MM.1S (cell line): ENCODE results near the gene ZC3H4.

Experiments
- EZH2 ChIP-seq: fragments of 300-600 bp; sonication (generic); optimal IDR thresholded peaks from 2 replicates; pipeline ENCODE3; 2017; ENCODE audit warnings: low read depth, mild to moderate bottlenecking, antibody characterized with exemption, low read length, mixed read lengths
- EZH2phosphoT487 ChIP-seq: fragments of 300-600 bp; sonication (generic); IDR thresholded peaks from 2 replicates; pipeline ENCODE4 v1.6.1; 2018; ENCODE audit warnings: antibody characterized with exemption, low read length
- TF ChIP-seq, protein P1 (sequence below): fragments of 300-600 bp; sonication (generic); IDR thresholded peaks from 2 replicates; pipeline ENCODE4 v1.5.1; 2016; ENCODE audit warnings: antibody characterized with exemption, low read length, mixed read lengths

DNA sequence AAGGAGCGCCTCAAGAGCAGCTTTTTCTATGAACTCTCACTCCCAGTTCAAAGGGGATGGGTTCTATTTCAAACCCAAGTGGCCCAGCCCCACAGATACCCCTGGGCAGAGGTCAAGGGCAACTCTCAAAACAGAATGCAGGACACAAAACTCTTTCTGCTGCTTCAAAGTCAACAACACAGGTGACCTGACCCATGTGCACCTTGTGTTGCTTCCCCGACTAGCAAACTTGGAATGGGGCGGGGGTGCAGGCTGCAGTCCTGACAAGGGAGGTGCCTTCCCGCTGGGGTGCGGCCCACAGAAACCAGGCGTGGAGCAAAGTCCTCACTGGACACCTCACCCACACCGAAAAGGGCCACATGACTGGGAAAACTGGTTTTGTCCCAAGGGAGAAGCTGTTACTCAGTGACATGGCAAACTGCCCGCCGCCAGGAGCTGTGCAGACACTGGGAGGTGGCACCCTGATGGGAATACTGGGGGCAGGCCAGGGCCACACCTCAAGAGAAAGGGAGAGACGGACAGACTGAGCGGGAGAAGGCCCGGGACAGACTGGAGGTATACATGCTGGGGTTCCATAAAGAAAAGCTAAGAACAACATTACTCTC, 17.4 kb downstream of the ZC3H4 start:
- no peak for TF ChIP-seq EZH2phosphoT487
- TF ChIP-seq, protein P1, sequence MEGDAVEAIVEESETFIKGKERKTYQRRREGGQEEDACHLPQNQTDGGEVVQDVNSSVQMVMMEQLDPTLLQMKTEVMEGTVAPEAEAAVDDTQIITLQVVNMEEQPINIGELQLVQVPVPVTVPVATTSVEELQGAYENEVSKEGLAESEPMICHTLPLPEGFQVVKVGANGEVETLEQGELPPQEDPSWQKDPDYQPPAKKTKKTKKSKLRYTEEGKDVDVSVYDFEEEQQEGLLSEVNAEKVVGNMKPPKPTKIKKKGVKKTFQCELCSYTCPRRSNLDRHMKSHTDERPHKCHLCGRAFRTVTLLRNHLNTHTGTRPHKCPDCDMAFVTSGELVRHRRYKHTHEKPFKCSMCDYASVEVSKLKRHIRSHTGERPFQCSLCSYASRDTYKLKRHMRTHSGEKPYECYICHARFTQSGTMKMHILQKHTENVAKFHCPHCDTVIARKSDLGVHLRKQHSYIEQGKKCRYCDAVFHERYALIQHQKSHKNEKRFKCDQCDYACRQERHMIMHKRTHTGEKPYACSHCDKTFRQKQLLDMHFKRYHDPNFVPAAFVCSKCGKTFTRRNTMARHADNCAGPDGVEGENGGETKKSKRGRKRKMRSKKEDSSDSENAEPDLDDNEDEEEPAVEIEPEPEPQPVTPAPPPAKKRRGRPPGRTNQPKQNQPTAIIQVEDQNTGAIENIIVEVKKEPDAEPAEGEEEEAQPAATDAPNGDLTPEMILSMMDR: no peak
- TF ChIP-seq EZH2: no peak
